HG03575 (cell line): ENCODE measurements around the gene MKRN2OS.
"Not testable (repeated sequence)": the region's sequence is repeated elsewhere in the genome, so short reads cannot be mapped to it uniquely, and the experiment has no call there.

Experiments used
- ATAC-seq: cut with Tn5 transposase; IDR thresholded peaks from one replicate; pipeline ENCODE4 v1.9.1; 2021; ENCODE audit not compliant: unreplicated experiment, insufficient number of reproducible peaks, low FRiP score; ENCODE audit errors: extremely low read depth

MKRN2OS gene

GRCh38 chr3:12568747-12569146 is 23.4 kb upstream of the MKRN2OS start:
- ATAC-seq: no peak

GRCh38 chr3:12566976-12567375 is 21.7 kb upstream of the MKRN2OS start:
- no peak for ATAC-seq

GRCh38 chr3:12562451-12562850 is 17.2 kb upstream of the MKRN2OS start:
- ATAC-seq: no peak

- ATAC-seq: no peak
Observed at GRCh38 chr3:12561397-12561796, 16.1 kb upstream of the MKRN2OS start.

GRCh38 chr3:12560505-12561190 is 15.3 kb upstream of the MKRN2OS start:
- peak; percentile 28 for ATAC-seq

GRCh38 chr3:12559520-12559919 is 14.2 kb upstream of the MKRN2OS start:
- ATAC-seq: no peak

GRCh38 chr3:12558706-12559105 is 13.4 kb upstream of the MKRN2OS start:
- ATAC-seq: no peak

- no peak for ATAC-seq
Observed at GRCh38 chr3:12557473-12558100, 12.3 kb upstream of the MKRN2OS start.

- ATAC-seq: no peak
Observed at GRCh38 chr3:12556690-12557472, 11.6 kb upstream of the MKRN2OS start, which contains the start of gene MKRN2. Gene MKRN2 (plus strand): TSS chr3:12557087. CDS start chr3:12557151, 64 bp downstream.

- ATAC-seq: no peak
Observed at GRCh38 chr3:12556314-12556689, 11.0 kb upstream of the MKRN2OS start.

- no peak for ATAC-seq
Observed at GRCh38 chr3:12553921-12554391, 8.7 kb upstream of the MKRN2OS start.

GRCh38 chr3:12549971-12550760 is 4.9 kb upstream of the MKRN2OS start:
- no peak for ATAC-seq

- ATAC-seq: no peak
Observed at GRCh38 chr3:12544652-12545472, 437 bp downstream of the MKRN2OS start.

GRCh38 chr3:12543497-12543896 is 1.8 kb downstream of the MKRN2OS start:
- not testable (repeated sequence) for ATAC-seq

GRCh38 chr3:12541625-12542024 is 3.7 kb downstream of the MKRN2OS start:
- no peak for ATAC-seq

GRCh38 chr3:12536423-12536822 is 8.9 kb downstream of the MKRN2OS start:
- ATAC-seq: no peak

GRCh38 chr3:12532182-12532581 is 13.1 kb downstream of the MKRN2OS start:
- no peak for ATAC-seq

- no peak for ATAC-seq
Observed at GRCh38 chr3:12527757-12528143, 17.5 kb downstream of the MKRN2OS start.
